GM06990 (cell line): ENCODE measurements around the gene RECQL5.

Experiments
- DNase-seq: peaks from one replicate; pipeline ENCODE4 v3.0.0-alpha.2; 2011; ENCODE audit not compliant: insufficient read length; ENCODE audit errors: extremely low read depth
- H3K27me3 ChIP-seq: replicated peaks from 2 replicates; pipeline ENCODE4 v1.6.0; 2011; ENCODE audit warnings: low read length; ENCODE audit not compliant: control insufficient read depth, insufficient read depth
- H3K36me3 ChIP-seq: 2 replicates; pipeline ENCODE4 v1.5.1; 2011; ENCODE audit warnings: low read length; ENCODE audit not compliant: control insufficient read depth, insufficient read depth
- H3K4me3 ChIP-seq: replicated peaks from 2 replicates; pipeline ENCODE4 v1.5.1; 2011; ENCODE audit warnings: low read depth, mild to moderate bottlenecking, control low read depth, low read length
- TF ChIP-seq, protein P1 (sequence below): IDR thresholded peaks from 2 replicates; pipeline ENCODE4 v1.5.1; 2011; ENCODE audit warnings: low read length, control low read depth, mild to moderate bottlenecking, inconsistent platforms; ENCODE audit not compliant: insufficient read depth, poor library complexity, severe bottlenecking

The RECQL5 gene

DNA sequence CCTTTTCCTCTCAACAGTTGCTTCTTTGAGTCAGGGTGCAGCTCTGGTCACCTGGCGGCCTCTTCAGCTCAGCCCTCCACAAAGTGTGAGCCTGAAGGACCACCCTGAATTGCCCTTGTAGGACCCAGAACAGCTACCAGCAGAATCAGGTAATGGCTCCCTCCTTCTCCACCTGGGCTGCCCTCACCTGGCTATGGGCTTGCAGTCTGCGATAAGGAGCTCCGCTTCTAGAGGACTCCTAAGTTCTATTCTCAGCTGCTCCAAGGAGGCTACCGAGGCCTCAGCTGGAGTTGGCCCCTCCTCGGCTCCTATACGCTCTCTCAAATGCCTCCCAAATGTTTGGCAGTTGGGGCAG is 20.3 kb downstream of the RECQL5 start:
- Histone ChIP-seq H3K4me3 (no peak overlapping the region), H3K27me3 (no peaks in the 10 kb centered on the region), H3K36me3 (peaks cover 16% of the 10 kb centered on the region)
- no peak for DNase-seq
- TF ChIP-seq, protein P1, sequence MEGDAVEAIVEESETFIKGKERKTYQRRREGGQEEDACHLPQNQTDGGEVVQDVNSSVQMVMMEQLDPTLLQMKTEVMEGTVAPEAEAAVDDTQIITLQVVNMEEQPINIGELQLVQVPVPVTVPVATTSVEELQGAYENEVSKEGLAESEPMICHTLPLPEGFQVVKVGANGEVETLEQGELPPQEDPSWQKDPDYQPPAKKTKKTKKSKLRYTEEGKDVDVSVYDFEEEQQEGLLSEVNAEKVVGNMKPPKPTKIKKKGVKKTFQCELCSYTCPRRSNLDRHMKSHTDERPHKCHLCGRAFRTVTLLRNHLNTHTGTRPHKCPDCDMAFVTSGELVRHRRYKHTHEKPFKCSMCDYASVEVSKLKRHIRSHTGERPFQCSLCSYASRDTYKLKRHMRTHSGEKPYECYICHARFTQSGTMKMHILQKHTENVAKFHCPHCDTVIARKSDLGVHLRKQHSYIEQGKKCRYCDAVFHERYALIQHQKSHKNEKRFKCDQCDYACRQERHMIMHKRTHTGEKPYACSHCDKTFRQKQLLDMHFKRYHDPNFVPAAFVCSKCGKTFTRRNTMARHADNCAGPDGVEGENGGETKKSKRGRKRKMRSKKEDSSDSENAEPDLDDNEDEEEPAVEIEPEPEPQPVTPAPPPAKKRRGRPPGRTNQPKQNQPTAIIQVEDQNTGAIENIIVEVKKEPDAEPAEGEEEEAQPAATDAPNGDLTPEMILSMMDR: no peak

- H3K4me3 ChIP-seq: no peak overlapping the region
- TF ChIP-seq, protein P1: no peak
- no peak for DNase-seq
- H3K36me3 ChIP-seq: peaks cover 19% of the 10 kb centered on the region
- H3K27me3 ChIP-seq: no peaks in the 10 kb centered on the region
Measured at GRCh38 chr17:75645889-75646637, 20.9 kb downstream of the RECQL5 start.

DNA sequence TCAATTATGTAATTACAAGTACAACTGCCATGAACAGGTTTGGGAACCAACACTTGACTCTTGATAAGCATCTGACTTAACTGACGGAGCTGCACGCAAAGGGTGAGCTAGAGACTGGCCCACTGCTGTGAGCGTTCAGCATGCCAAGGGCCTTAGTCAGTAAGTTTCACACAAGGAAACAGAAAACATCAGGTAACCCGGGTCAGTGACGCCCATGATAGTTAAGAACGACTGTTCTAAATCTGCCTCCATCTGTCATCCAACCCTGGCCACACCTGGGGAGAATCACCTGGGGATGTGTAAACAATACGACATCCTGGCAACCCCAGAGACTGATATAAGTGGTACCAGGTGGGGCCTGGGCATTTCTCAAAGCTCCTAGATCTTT is 21.5 kb downstream of the RECQL5 start:
- DNase-seq: no peak
- peaks cover 17% of the 10 kb centered on the region for H3K36me3 ChIP-seq
- no peak overlapping the region for H3K4me3 ChIP-seq
- no peaks in the 10 kb centered on the region for H3K27me3 ChIP-seq
- TF ChIP-seq, protein P1: no peak

DNA sequence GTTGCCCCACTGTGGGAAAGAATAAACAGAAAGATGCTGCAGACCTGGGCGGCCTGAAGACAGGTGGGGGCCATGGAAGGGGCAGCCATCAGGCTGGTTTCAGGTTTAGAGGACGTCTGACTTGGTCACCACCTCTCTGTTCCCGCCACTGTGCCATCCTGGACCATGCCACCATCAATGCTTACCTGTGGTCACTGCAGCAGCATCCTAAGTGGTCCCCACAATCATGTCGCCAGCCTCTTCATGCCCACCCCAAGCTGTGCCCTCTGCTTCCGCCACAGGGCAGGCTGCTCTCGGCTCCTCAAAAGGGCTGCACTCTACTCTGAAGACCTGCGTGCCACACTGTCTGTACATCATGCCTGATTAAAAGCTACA is 23.3 kb downstream of the RECQL5 start:
- Histone ChIP-seq H3K36me3 (peaks cover 18% of the 10 kb centered on the region), H3K27me3 (no peaks in the 10 kb centered on the region), H3K4me3 (no peak overlapping the region)
- TF ChIP-seq, protein P1: no peak
- DNase-seq: no peak

- H3K4me3 ChIP-seq: no peak overlapping the region
- no peaks in the 10 kb centered on the region for H3K27me3 ChIP-seq
- H3K36me3 ChIP-seq: peaks cover 18% of the 10 kb centered on the region
- DNase-seq: no peak
- TF ChIP-seq, protein P1: no peak
Measured at GRCh38 chr17:75642784-75643642, 23.9 kb downstream of the RECQL5 start.
